Measurements from ENCODE around the gene GOLGA2. TPM values are rescaled to one million over a fixed set of nuclear protein-coding genes. Genes with fewer than 3 reads are reported as not detected.

Gene GOLGA2
- total RNA-seq, 1 donor from 2014 or later: 86.9 TPM

- TF ChIP-seq CTCF (IDR thresholded peaks at IDR 0.05; ENCODE audit: borderline replicate concordance): no peak
- intact Hi-C loops (cut with micrococcal nuclease): no loop called here
These were observed 25.6 kb downstream of the GOLGA2 start for GRCh38 chr9:128249908-128250838.

DNA sequence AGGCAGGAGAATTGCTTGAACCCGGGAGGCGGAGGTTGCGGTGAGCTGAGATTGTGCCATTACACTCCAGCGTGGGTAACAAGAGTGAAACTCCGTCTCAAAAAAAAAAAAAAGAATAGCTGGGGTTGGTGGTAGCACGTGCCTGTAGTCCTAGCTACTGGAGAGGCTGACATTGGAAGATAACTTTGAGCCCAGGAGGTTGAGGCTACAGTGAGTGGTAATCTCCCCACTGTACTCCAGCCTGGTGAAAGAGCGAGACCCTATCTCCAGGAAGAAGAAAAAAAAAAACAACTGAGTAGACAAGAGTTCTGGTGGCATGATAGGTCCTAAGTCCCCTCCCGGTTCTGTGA is 26.3 kb downstream of the GOLGA2 start:
- H3K4me3 ChIP-seq: no peak overlapping the region
- H3K36me3 ChIP-seq: no peaks in the 10 kb centered on the region
- intact Hi-C loops (cut with micrococcal nuclease): no loop called here
- H3K27me3 ChIP-seq (ENCODE audit: low read depth): peaks cover 30% of the 10 kb centered on the region
- H3K27ac ChIP-seq (replicated peaks): no peak overlapping the region
- no peaks in the 10 kb centered on the region for H3K9me3 ChIP-seq (replicated peaks)
- no peak for TF ChIP-seq CTCF (IDR thresholded peaks at IDR 0.05; ENCODE audit: borderline replicate concordance)
- no peak for DNase-seq
- peaks cover 42% of the 10 kb centered on the region for H3K4me1 ChIP-seq

More at GRCh38 chr9:128249908-128250838, 25.6 kb downstream of the GOLGA2 start:
- H3K27ac ChIP-seq (replicated peaks): no peak overlapping the region
- H3K4me1 ChIP-seq: peaks cover 36% of the 10 kb centered on the region
- DNase-seq: peak; percentile 75
- H3K4me3 ChIP-seq: peak overlapping the region; percentile 56
- no peaks in the 10 kb centered on the region for H3K36me3 ChIP-seq
- H3K27me3 ChIP-seq (ENCODE audit: low read depth): peaks cover 30% of the 10 kb centered on the region
- H3K9me3 ChIP-seq (replicated peaks): no peaks in the 10 kb centered on the region

DNA sequence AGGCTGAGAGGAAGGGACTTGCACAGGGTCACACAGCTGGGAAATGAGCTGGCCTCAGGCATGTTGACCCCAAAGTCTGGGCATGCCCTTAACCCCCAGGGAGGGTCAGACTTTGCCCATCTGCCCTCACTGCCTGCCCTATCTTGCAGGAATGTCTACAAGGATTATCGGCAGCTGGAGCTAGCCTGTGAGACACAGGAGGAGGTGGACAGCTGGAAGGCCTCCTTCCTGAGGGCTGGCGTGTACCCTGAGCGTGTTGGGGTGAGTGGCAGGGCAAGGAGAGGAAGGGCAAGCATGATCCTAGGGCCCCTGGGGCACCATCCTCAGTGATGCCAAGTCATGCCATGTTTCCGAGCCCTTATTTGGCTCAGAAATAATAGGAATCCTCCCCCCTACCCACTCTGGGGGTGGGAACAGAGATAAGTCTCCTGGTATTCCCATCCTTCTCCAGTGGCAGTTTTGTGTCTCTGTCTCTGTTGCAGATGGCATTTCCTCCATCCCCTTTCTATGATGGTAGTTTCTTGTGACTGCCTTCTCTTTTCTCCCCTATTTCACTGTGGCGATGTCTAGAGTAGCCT is 28.5 kb downstream of the GOLGA2 start:
- Histone ChIP-seq H3K9me3 (replicated peaks) (no peaks in the 10 kb centered on the region), H3K4me3 (no peak overlapping the region), H3K27ac (replicated peaks) (no peak overlapping the region), H3K36me3 (no peaks in the 10 kb centered on the region), H3K4me1 (peaks cover 50% of the 10 kb centered on the region), H3K27me3 (ENCODE audit: low read depth) (peaks cover 23% of the 10 kb centered on the region)
- no peak for TF ChIP-seq CTCF (IDR thresholded peaks at IDR 0.05; ENCODE audit: borderline replicate concordance)
- no peak for DNase-seq
- intact Hi-C loops (cut with micrococcal nuclease): no loop called here

- intact Hi-C loops (cut with micrococcal nuclease): no loop called here
- TF ChIP-seq CTCF (IDR thresholded peaks at IDR 0.05; ENCODE audit: borderline replicate concordance): no peak
- no peak for DNase-seq
- peaks cover 14% of the 10 kb centered on the region for H3K27me3 ChIP-seq (ENCODE audit: low read depth)
- H3K36me3 ChIP-seq: no peaks in the 10 kb centered on the region
- H3K4me3 ChIP-seq: no peak overlapping the region
- peak overlapping the region; percentile 79 for H3K27ac ChIP-seq (replicated peaks)
- H3K9me3 ChIP-seq (replicated peaks): no peaks in the 10 kb centered on the region
- H3K4me1 ChIP-seq: peaks cover 46% of the 10 kb centered on the region
These were observed 29.3 kb downstream of the GOLGA2 start for GRCh38 chr9:128246471-128246870.

DNA sequence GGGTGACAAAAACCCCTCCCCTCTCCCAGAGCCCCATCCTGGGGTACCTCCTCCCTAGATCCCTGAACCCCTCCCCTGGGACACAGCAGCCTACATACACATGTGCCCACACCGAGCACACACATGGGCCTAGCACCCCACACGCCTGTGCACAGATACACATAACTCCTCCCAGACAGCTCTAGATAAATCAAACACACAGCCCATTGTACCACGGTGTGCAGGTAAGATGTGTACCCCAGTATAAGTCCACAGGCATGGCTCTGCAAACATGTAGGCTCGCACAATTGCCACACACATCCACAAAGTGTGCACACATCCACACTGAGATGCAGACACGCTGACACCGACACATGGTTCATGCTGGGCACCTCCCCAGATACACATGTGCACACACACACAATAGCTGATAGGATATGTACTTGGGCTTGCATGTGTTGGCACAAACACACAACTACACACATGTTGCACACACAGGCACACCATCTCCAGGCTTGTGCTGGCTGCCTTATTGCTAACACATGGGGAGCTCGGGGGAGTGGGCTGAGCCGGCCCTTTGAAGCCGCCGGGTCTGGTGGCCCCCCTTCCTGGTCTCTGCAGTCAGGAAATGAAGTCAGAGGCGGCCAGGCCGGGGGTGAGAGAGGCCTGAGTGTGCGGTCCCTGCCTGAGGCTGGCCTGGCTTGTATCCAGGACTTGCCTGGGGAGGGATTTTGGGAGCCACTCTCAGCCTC is 30.2 kb downstream of the GOLGA2 start:
- Histone ChIP-seq H3K9me3 (replicated peaks) (no peaks in the 10 kb centered on the region), H3K27ac (replicated peaks) (peak overlapping the region; percentile 79), H3K27me3 (ENCODE audit: low read depth) (peaks cover 5% of the 10 kb centered on the region), H3K4me3 (peak overlapping the region; percentile 62), H3K36me3 (no peaks in the 10 kb centered on the region), H3K4me1 (peaks cover 37% of the 10 kb centered on the region)
- peak; percentile 53 for DNase-seq
- no peak for TF ChIP-seq CTCF (IDR thresholded peaks at IDR 0.05; ENCODE audit: borderline replicate concordance)
- intact Hi-C loops (cut with micrococcal nuclease): no loop called here
